Measurements from ENCODE around the gene PITHD1. TPM values are rescaled to one million over a fixed set of nuclear protein-coding genes. Genes with fewer than 3 reads are reported as not detected.
"Not testable (repeated sequence)": the region's sequence is repeated elsewhere in the genome, so short reads cannot be mapped to it uniquely, and the experiment has no call there.

The PITHD1 gene
- total RNA-seq, 4 donors from 2014 or later: 43.6 to 66.6 (median 56.0) TPM

GRCh38 chr1:23792151-23792945 is 14.1 kb downstream of the PITHD1 start:
- Histone ChIP-seq H3K9me3 (no peaks in the 10 kb centered on the region), H3K36me3 (peaks cover 9 to 61% (median 55%) of the 10 kb centered on the region in 4 donors), H3K27me3 (no peaks in the 10 kb centered on the region), H3K4me1 (peaks cover 30 to 48% (median 36%) of the 10 kb centered on the region in 4 donors), H3K27ac (replicated peaks in 1 of 4) (peak overlapping the region; percentile 76 to 83 (median 80)), H3K4me3 (peak overlapping the region; percentile 64 to 88 (median 76))
- TF ChIP-seq EP300 (IDR thresholded peaks at IDR 0.05) (no peak), POLR2A (IDR thresholded peaks at IDR 0.05; ENCODE audit: low read depth) (no peak), CTCF (IDR thresholded peaks at IDR 0.05) (no peak), POLR2AphosphoS5 (IDR thresholded peaks at IDR 0.05) (no peak)
- intact Hi-C loops (cut with DNase I): no loop called here
- DNase-seq (ENCODE audit: extremely low spot score): no peak
- 65% methylated on average over 13 of the region's 19 CpGs for WGBS

- DNase-seq (ENCODE audit: extremely low spot score): no peak
- H3K36me3 ChIP-seq: peaks cover 5 to 61% (median 56%) of the 10 kb centered on the region in 4 donors
- 81% methylated on average over 7 of the region's 16 CpGs for WGBS
Measured at GRCh38 chr1:23793018-23793781, 15.0 kb downstream of the PITHD1 start.

GRCh38 chr1:23793861-23794731 is 15.9 kb downstream of the PITHD1 start:
- Histone ChIP-seq H3K4me3 (no peak overlapping the region), H3K27ac (replicated peaks in 1 of 4) (peak overlapping the region in 3 of 4 donors; percentile 33 to 82 (median 35)), H3K4me1 (peaks cover 35 to 55% (median 41%) of the 10 kb centered on the region in 4 donors), H3K9me3 (no peaks in the 10 kb centered on the region), H3K27me3 (no peaks in the 10 kb centered on the region), H3K36me3 (peaks cover 5 to 58% (median 53%) of the 10 kb centered on the region in 4 donors)
- TF ChIP-seq CTCF (IDR thresholded peaks at IDR 0.05) (no peak), POLR2AphosphoS5 (IDR thresholded peaks at IDR 0.05) (no peak), POLR2A (IDR thresholded peaks at IDR 0.05; ENCODE audit: low read depth) (no peak), EP300 (IDR thresholded peaks at IDR 0.05) (no peak)
- no peak for DNase-seq (ENCODE audit: extremely low spot score)
- 64% methylated on average over 13 of the region's 21 CpGs for WGBS
- intact Hi-C loops (cut with DNase I): no loop called here

More at GRCh38 chr1:23793018-23793781, 15.0 kb downstream of the PITHD1 start:
- Histone ChIP-seq H3K9me3 (no peaks in the 10 kb centered on the region), H3K4me3 (no peak overlapping the region), H3K27ac (replicated peaks in 1 of 4) (peak overlapping the region; percentile 33 to 83 (median 68)), H3K27me3 (no peaks in the 10 kb centered on the region), H3K4me1 (peaks cover 30 to 48% (median 36%) of the 10 kb centered on the region in 4 donors)
- no peak for TF ChIP-seq CTCF (IDR thresholded peaks at IDR 0.05)
- TF ChIP-seq EP300 (IDR thresholded peaks at IDR 0.05): no peak
- TF ChIP-seq POLR2A (IDR thresholded peaks at IDR 0.05; ENCODE audit: low read depth): no peak
- TF ChIP-seq POLR2AphosphoS5 (IDR thresholded peaks at IDR 0.05): no peak
- intact Hi-C loops (cut with DNase I): no loop called here

GRCh38 chr1:23794732-23795182 is 16.5 kb downstream of the PITHD1 start:
- DNase-seq (ENCODE audit: extremely low spot score); intact Hi-C loops (cut with DNase I); H3K27me3 ChIP-seq; H3K4me3 ChIP-seq; H3K9me3 ChIP-seq; H3K27ac ChIP-seq (replicated peaks in 1 of 4): not testable (repeated sequence)
- Histone ChIP-seq H3K36me3 (peaks cover 5 to 58% (median 53%) of the 10 kb centered on the region in 4 donors), H3K4me1 (peaks cover 41 to 61% (median 48%) of the 10 kb centered on the region in 4 donors)
- 80% methylated on average over 4 of the region's 9 CpGs for WGBS

Data from esophagus muscularis mucosa (tissue), 4 donors.